ENCODE results near the gene FRMD4A.

FRMD4A gene

GRCh38 chr10:13672548-13672947 is 658.2 kb downstream of the FRMD4A start:
- no peaks in the 10 kb centered on the region for H3F3A ChIP-seq (ENCODE audit: insufficient read depth, low read length)
- no peaks in the 10 kb centered on the region for H3K9me3 ChIP-seq (replicated peaks; ENCODE audit: insufficient read depth, low read length)
- H3K27me3 ChIP-seq (replicated peaks; ENCODE audit: insufficient read depth, low read length), result no peaks in the 10 kb centered on the region
- H3K79me2 ChIP-seq (ENCODE audit: low read length), result no peaks in the 10 kb centered on the region
- H3K9ac ChIP-seq (ENCODE audit: low read length), result no peak overlapping the region
- DNase-seq, result no peak
- H3K4me3 ChIP-seq (ENCODE audit: low read length), result no peak overlapping the region
- no peaks in the 10 kb centered on the region for H3K9me2 ChIP-seq (replicated peaks; ENCODE audit: insufficient read depth, low read length)
- H3K4me2 ChIP-seq (ENCODE audit: low read depth, low read length), result no peak overlapping the region
- H4K20me1 ChIP-seq (ENCODE audit: insufficient read depth, low read length), result no peaks in the 10 kb centered on the region
- H3K27ac ChIP-seq (ENCODE audit: low read length), result no peak overlapping the region
- no peaks in the 10 kb centered on the region for H3K36me3 ChIP-seq (replicated peaks; ENCODE audit: insufficient read depth, low read length)
- no peaks in the 10 kb centered on the region for H3K4me1 ChIP-seq (ENCODE audit: low read length)
- TF ChIP-seq EZH2 (optimal IDR thresholded peaks at IDR 0.05; ENCODE audit: low read depth, low read length) (no peak), CTCF (IDR thresholded peaks at IDR 0.05; ENCODE audit: low read length) (no peak), EZH2phosphoT487 (IDR thresholded peaks at IDR 0.05; ENCODE audit: low read length) (no peak)
- H2AFZ ChIP-seq (ENCODE audit: low read length), result no peak overlapping the region

GRCh38 chr10:13671904-13672303 is 658.8 kb downstream of the FRMD4A start:
- TF ChIP-seq EZH2 (optimal IDR thresholded peaks at IDR 0.05; ENCODE audit: low read depth, low read length) (no peak), EZH2phosphoT487 (IDR thresholded peaks at IDR 0.05; ENCODE audit: low read length) (no peak), CTCF (IDR thresholded peaks at IDR 0.05; ENCODE audit: low read length) (no peak)
- Histone ChIP-seq H3K9me3 (replicated peaks; ENCODE audit: insufficient read depth, low read length) (no peaks in the 10 kb centered on the region), H3K4me2 (ENCODE audit: low read depth, low read length) (no peak overlapping the region), H3K36me3 (replicated peaks; ENCODE audit: insufficient read depth, low read length) (no peaks in the 10 kb centered on the region), H4K20me1 (ENCODE audit: insufficient read depth, low read length) (no peaks in the 10 kb centered on the region), H3K4me3 (ENCODE audit: low read length) (no peak overlapping the region), H3K27ac (ENCODE audit: low read length) (no peak overlapping the region), H3K9me2 (replicated peaks; ENCODE audit: insufficient read depth, low read length) (no peaks in the 10 kb centered on the region), H3K27me3 (replicated peaks; ENCODE audit: insufficient read depth, low read length) (no peaks in the 10 kb centered on the region), H3K9ac (ENCODE audit: low read length) (no peak overlapping the region), H2AFZ (ENCODE audit: low read length) (no peak overlapping the region), H3K79me2 (ENCODE audit: low read length) (no peaks in the 10 kb centered on the region), H3F3A (ENCODE audit: insufficient read depth, low read length) (no peaks in the 10 kb centered on the region), H3K4me1 (ENCODE audit: low read length) (no peaks in the 10 kb centered on the region)
- DNase-seq, result no peak

GRCh38 chr10:13670311-13670710 is 660.4 kb downstream of the FRMD4A start:
- DNase-seq, result no peak
- Histone ChIP-seq H3K4me1 (ENCODE audit: low read length) (no peaks in the 10 kb centered on the region), H3K9ac (ENCODE audit: low read length) (no peak overlapping the region), H3K9me2 (replicated peaks; ENCODE audit: insufficient read depth, low read length) (no peaks in the 10 kb centered on the region), H3K27me3 (replicated peaks; ENCODE audit: insufficient read depth, low read length) (no peaks in the 10 kb centered on the region), H3K27ac (ENCODE audit: low read length) (no peak overlapping the region), H3F3A (ENCODE audit: insufficient read depth, low read length) (no peaks in the 10 kb centered on the region), H2AFZ (ENCODE audit: low read length) (no peak overlapping the region), H4K20me1 (ENCODE audit: insufficient read depth, low read length) (no peaks in the 10 kb centered on the region), H3K4me3 (ENCODE audit: low read length) (no peak overlapping the region), H3K79me2 (ENCODE audit: low read length) (no peaks in the 10 kb centered on the region), H3K4me2 (ENCODE audit: low read depth, low read length) (no peak overlapping the region), H3K36me3 (replicated peaks; ENCODE audit: insufficient read depth, low read length) (no peaks in the 10 kb centered on the region), H3K9me3 (replicated peaks; ENCODE audit: insufficient read depth, low read length) (no peaks in the 10 kb centered on the region)
- TF ChIP-seq CTCF (IDR thresholded peaks at IDR 0.05; ENCODE audit: low read length) (no peak), EZH2 (optimal IDR thresholded peaks at IDR 0.05; ENCODE audit: low read depth, low read length) (no peak), EZH2phosphoT487 (IDR thresholded peaks at IDR 0.05; ENCODE audit: low read length) (no peak)

All from MM.1S (cell line).